Keratinocyte (primary cell): ENCODE data around the gene SULT1C4. TPM values are rescaled to one million over a fixed set of nuclear protein-coding genes. Genes with fewer than 3 reads are reported as not detected.
"Not testable (repeated sequence)": the region's sequence is repeated elsewhere in the genome, so short reads cannot be mapped to it uniquely, and the experiment has no call there.

Source experiments
- DNase-seq: peaks from one replicate; pipeline ENCODE4 v3.0.0-alpha.2; 2011; ENCODE audit warnings: low read depth, missing footprints, low spot score
- FAIRE-seq: peaks from 2 replicates; lab custom pipeline; 2011; peaks lifted over from hg19 to GRCh38; lab: Jason Lieb, UNC
- H2AFZ ChIP-seq: 2 replicates; pipeline ENCODE4 v1.6.0; 2012; ENCODE audit warnings: low read length, control low read depth, inconsistent platforms; ENCODE audit not compliant: control insufficient read depth
- H3K27ac ChIP-seq: 2 replicates; pipeline ENCODE4 v1.5.1; 2011; ENCODE audit warnings: low read length; ENCODE audit not compliant: control insufficient read depth, insufficient read depth
- H3K27me3 ChIP-seq: 3 replicates; pipeline ENCODE4 v1.6.0; 2011; ENCODE audit warnings: low read length; ENCODE audit not compliant: control insufficient read depth, insufficient read depth; ENCODE audit errors: extremely low read depth
- H3K36me3 ChIP-seq, 2 experiments: 2 replicates in 1 of 2; 3 replicates in 1 of 2; pipeline ENCODE4 v1.5.1; 2011; ENCODE audit warnings: low read length in 2 of 2, mild to moderate bottlenecking in 1 of 2; ENCODE audit not compliant: control insufficient read depth in 2 of 2, insufficient read depth in 2 of 2; ENCODE audit errors: extremely low read depth in 1 of 2
- H3K4me1 ChIP-seq: 3 replicates; pipeline ENCODE4 v1.5.1; 2011; ENCODE audit warnings: low read length; ENCODE audit not compliant: control insufficient read depth, insufficient read depth; ENCODE audit errors: extremely low read depth
- H3K4me2 ChIP-seq: 3 replicates; pipeline ENCODE4 v1.6.0; 2011; ENCODE audit warnings: low read depth, low read length; ENCODE audit not compliant: control insufficient read depth, insufficient read depth; ENCODE audit errors: extremely low read depth
- H3K4me3 ChIP-seq, 3 experiments: fragments of 200-600 bp in 1 of 3; sonication (generic) in 1 of 3; 2 replicates in 2 of 3; 3 replicates in 1 of 3; pipeline ENCODE4 v1.5.1; 2011 to 2016; ENCODE audit warnings: low read length in 3 of 3, mild to moderate bottlenecking in 3 of 3, control low read depth in 2 of 3, inconsistent platforms in 1 of 3, low read depth in 1 of 3, mixed read lengths in 1 of 3, mixed run types in 1 of 3, moderate library complexity in 1 of 3; ENCODE audit not compliant: control insufficient read depth in 2 of 3, insufficient read depth in 2 of 3; ENCODE audit errors: extremely low read depth in 1 of 3
- H3K79me2 ChIP-seq: 2 replicates; pipeline ENCODE4 v1.6.0; 2012; ENCODE audit warnings: low read length; ENCODE audit not compliant: control insufficient read depth, insufficient read depth
- H3K9ac ChIP-seq: 3 replicates; pipeline ENCODE4 v1.6.0; 2011; ENCODE audit warnings: low read length; ENCODE audit not compliant: control insufficient read depth, insufficient read depth; ENCODE audit errors: extremely low read depth
- H3K9me1 ChIP-seq: 3 replicates; pipeline ENCODE4 v1.6.0; 2011; ENCODE audit warnings: low read length; ENCODE audit not compliant: control insufficient read depth, insufficient read depth; ENCODE audit errors: extremely low read depth
- H3K9me3 ChIP-seq: 2 replicates; pipeline ENCODE4 v1.5.1; 2012; ENCODE audit warnings: low read depth, low read length; ENCODE audit not compliant: control insufficient read depth
- H4K20me1 ChIP-seq: 3 replicates; pipeline ENCODE4 v1.6.0; 2011; ENCODE audit warnings: low read length; ENCODE audit not compliant: control insufficient read depth, insufficient read depth; ENCODE audit errors: extremely low read depth
- EZH2 ChIP-seq: IDR thresholded peaks from one replicate; pipeline ENCODE4 v1.6.1; 2012; ENCODE audit warnings: inconsistent platforms, mild to moderate bottlenecking, low read length, moderate library complexity
- dilution Hi-C: fragments of 300-500 bp; cut with MboI; formaldehyde crosslinking; loops from one replicate; pipeline ENCODE4 v1.7.0; 2020; ENCODE audit warnings: low sequenced_read_pairs; ENCODE audit not compliant: extremely low pct_ligation_motif_present
- polyA plus RNA-seq, 5 experiments: library from polyadenylated mRNA; depleted of rRNA in 3 of 5; stranded (reverse) in 3 of 5; stranded (forward) in 1 of 5; unstranded in 1 of 5; fragments of >200 nt; gene quantifications; 1 replicate in 1 of 5; 2 replicates in 3 of 5; 3 replicates in 1 of 5; pipeline versions ENCODE4 v1.2.1 to v1.2.3, GENCODE V29; 2011 to 2012; ENCODE audit warnings: missing spikeins in 2 of 5, low read depth in 1 of 5, low replicate concordance in 1 of 5
- TF ChIP-seq, protein P1 (sequence below), 3 experiments: IDR thresholded peaks in 1 of 3; conservative IDR thresholded peaks in 1 of 3; optimal IDR thresholded peaks in 1 of 3; 2 replicates in 2 of 3; 3 replicates in 1 of 3; pipeline versions ENCODE3 to v1.5.1; 2011; ENCODE audit warnings: low read length in 3 of 3, mild to moderate bottlenecking in 3 of 3, moderate library complexity in 2 of 3, control low read depth in 1 of 3, inconsistent platforms in 1 of 3; ENCODE audit not compliant: insufficient read depth in 2 of 3; ENCODE audit errors: extremely low read depth in 1 of 3

SULT1C4 gene
- polyA plus RNA-seq, 1 donor (not counting 4 experiments of a cell fraction or from before 2014, with no cell fraction given) = not detected

DNA sequence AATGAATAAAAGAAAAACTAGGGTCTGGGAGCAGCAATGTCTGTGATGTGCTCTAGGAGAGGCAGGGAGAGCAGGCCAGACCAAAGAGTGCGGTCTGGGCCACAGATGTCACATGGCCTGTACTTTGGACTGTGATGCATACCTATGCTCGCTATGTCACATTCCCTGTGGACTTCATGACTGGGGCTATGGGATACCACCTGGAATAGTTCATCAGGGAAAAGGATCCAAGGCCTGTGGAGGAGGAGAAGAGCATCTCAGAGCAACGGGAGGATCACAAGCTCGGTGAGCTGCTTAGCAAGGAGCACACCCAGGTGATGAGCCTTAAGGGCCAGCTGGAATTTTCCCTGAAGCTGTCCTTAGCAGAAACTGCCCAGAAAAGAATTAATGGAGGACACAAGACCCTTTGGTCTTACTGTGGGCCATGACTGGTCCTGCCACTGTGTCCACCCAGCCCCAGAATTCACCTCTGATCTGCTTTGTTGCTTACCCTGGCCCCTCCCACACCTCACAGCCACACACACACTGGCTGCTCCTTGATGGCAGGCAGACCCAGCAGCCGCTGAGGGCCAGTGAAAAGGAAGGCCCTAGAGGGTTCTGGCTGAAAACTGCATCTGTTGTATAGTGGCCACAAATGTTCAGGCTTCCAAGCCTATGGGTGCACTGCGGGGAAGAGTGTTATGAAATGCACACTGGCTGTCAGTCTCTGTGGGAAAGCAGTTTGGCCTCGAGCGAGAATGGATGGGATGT, 45.9 kb downstream of the SULT1C4 start:
- FAIRE-seq = no peak
- dilution Hi-C loops = no loop called here
- Histone ChIP-seq H2AFZ (no peak overlapping the region), H3K79me2 (no peaks in the 10 kb centered on the region), H3K9me3 (no peaks in the 10 kb centered on the region), H3K27ac (no peak overlapping the region), H3K4me2 (no peak overlapping the region), H3K27me3 (no peaks in the 10 kb centered on the region), H3K9me1 (no peaks in the 10 kb centered on the region), H3K4me3 (no peak overlapping the region), H3K4me1 (no peaks in the 10 kb centered on the region), H3K9ac (no peak overlapping the region), H3K36me3 (no peaks in the 10 kb centered on the region), H4K20me1 (no peaks in the 10 kb centered on the region)
- DNase-seq = no peak
- TF ChIP-seq, protein P1, sequence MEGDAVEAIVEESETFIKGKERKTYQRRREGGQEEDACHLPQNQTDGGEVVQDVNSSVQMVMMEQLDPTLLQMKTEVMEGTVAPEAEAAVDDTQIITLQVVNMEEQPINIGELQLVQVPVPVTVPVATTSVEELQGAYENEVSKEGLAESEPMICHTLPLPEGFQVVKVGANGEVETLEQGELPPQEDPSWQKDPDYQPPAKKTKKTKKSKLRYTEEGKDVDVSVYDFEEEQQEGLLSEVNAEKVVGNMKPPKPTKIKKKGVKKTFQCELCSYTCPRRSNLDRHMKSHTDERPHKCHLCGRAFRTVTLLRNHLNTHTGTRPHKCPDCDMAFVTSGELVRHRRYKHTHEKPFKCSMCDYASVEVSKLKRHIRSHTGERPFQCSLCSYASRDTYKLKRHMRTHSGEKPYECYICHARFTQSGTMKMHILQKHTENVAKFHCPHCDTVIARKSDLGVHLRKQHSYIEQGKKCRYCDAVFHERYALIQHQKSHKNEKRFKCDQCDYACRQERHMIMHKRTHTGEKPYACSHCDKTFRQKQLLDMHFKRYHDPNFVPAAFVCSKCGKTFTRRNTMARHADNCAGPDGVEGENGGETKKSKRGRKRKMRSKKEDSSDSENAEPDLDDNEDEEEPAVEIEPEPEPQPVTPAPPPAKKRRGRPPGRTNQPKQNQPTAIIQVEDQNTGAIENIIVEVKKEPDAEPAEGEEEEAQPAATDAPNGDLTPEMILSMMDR (optimal IDR thresholded peaks at IDR 0.05 in 1 of 3, IDR thresholded peaks at IDR 0.05 in 1 of 3, conservative IDR thresholded peaks at IDR 0.05 in 1 of 3; ENCODE audit: extremely low read depth in 1 of 3, insufficient read depth in 2 of 3, low read length in 3 of 3) = no peak

GRCh38 chr2:108428286-108429009, 50.7 kb downstream of the SULT1C4 start:
- H4K20me1 ChIP-seq = no peaks in the 10 kb centered on the region
- no peaks in the 10 kb centered on the region for H3K4me1 ChIP-seq
- H3K27ac ChIP-seq = no peak overlapping the region
- H3K36me3 ChIP-seq = no peaks in the 10 kb centered on the region
- no peak overlapping the region for H3K4me2 ChIP-seq
- H3K9ac ChIP-seq = no peak overlapping the region
- H2AFZ ChIP-seq = no peak overlapping the region
- dilution Hi-C loops = no loop called here
- TF ChIP-seq EZH2 = no peak
- TF ChIP-seq, protein P1 (optimal IDR thresholded peaks at IDR 0.05 in 1 of 3, IDR thresholded peaks at IDR 0.05 in 1 of 3, conservative IDR thresholded peaks at IDR 0.05 in 1 of 3; ENCODE audit: extremely low read depth in 1 of 3, insufficient read depth in 2 of 3, low read length in 3 of 3) = no peak
- no peak for DNase-seq
- H3K4me3 ChIP-seq = no peak overlapping the region
- no peaks in the 10 kb centered on the region for H3K27me3 ChIP-seq
- FAIRE-seq = no peak
- no peaks in the 10 kb centered on the region for H3K79me2 ChIP-seq
- H3K9me1 ChIP-seq = no peaks in the 10 kb centered on the region
- no peaks in the 10 kb centered on the region for H3K9me3 ChIP-seq

DNA sequence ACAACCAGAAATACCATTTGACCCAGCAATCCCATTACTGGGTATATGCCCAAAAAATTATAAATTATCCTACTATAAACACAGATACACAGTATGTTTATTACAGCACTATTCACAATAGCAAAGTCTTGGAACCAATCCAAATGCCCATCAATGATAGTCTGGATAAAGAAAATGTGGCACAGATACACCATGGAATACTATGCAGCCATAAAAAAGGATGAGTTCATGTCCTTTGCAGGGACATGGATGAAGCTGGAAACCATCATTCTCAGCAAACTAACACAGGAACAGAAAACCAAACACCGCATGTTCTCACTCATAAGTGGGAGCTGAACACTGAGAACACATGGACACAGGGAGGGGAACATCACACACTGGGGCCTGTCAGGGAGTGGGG, 57.8 kb downstream of the SULT1C4 start:
- H4K20me1 ChIP-seq, H3K27me3 ChIP-seq, H3K9me1 ChIP-seq, H3K36me3 ChIP-seq, H3K79me2 ChIP-seq, H3K27ac ChIP-seq, H3K4me3 ChIP-seq, H3K9ac ChIP-seq, dilution Hi-C loops, H3K9me3 ChIP-seq, H2AFZ ChIP-seq, DNase-seq, H3K4me1 ChIP-seq, H3K4me2 ChIP-seq, FAIRE-seq: not testable (repeated sequence)
